ENCODE measurements around the gene POLG. TPM values are rescaled to one million over a fixed set of nuclear protein-coding genes. Genes with fewer than 3 reads are reported as not detected.

POLG gene
- total RNA-seq, 4 donors from 2014 or later: 63.7 to 136 (median 120) TPM

GRCh38 chr15:89322822-89323221, 11.8 kb downstream of the POLG start:
- H3K9me3 ChIP-seq: no peaks in the 10 kb centered on the region
- no peak for TF ChIP-seq CTCF (IDR thresholded peaks at IDR 0.05)

DNA sequence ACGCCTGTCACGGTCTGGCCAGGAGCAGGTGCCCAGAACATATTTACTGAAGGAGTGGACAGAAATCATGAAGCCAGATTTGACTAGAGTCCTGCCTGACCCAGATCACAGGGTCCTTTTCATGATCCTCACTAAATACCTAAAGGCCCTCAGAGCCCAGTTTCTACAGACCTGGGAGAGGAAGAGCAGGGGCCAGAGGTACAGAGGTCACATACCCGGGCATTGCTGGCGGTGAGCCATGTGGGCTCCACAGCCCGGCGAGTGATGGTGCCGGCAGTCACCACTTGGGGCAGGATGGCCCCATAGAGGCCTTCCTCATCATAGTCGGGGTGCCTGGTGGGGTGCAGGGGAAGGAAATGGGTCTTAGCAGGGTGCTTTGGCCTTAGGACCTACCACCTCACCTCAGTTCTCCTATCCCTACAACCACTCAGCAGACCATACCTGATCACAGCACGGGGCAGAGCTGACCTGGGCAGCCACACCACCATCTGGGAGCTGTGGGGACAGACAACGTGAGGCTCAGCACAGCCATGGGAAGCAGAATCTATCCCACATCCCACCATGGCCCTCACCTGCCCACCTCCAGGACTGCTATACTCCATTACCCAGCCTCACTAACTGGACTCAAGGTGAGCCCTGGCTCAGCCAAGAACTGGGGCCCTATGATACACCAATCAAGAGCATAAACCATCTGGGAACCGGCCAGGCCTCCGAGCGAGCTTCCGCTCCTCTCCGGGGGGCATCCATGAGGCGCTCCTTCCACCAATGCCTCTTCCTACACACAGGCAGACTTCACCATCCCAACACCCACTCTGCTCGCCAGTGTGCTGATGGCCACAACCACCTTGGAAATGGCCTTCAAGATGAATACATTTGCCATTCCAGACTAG, 12.9 kb downstream of the POLG start:
- peaks cover 0 to 98% (median 5%) of the 10 kb centered on the region in 3 donors for H3K36me3 ChIP-seq
- peak overlapping the region in 1 of 4 donors; percentile 19 for H3K27ac ChIP-seq
- peak in 1 of 3 donors; percentile 69 for DNase-seq

More at GRCh38 chr15:89322822-89323221, 11.8 kb downstream of the POLG start:
- no peak overlapping the region for H3K4me3 ChIP-seq
- H3K27me3 ChIP-seq: no peaks in the 10 kb centered on the region
- DNase-seq: no peak
- peaks cover 0 to 97% (median 5%) of the 10 kb centered on the region in 3 donors for H3K36me3 ChIP-seq
- no peak overlapping the region for H3K27ac ChIP-seq
- H3K4me1 ChIP-seq: peaks cover 0 to 8% (median 0%) of the 10 kb centered on the region in 4 donors

GRCh38 chr15:89320200-89320599, 14.4 kb downstream of the POLG start:
- Histone ChIP-seq H3K36me3 (peaks cover 0 to 98% (median 0%) of the 10 kb centered on the region in 3 donors), H3K4me1 (peaks cover 0 to 8% (median 0%) of the 10 kb centered on the region in 4 donors)
- no peak for TF ChIP-seq CTCF (IDR thresholded peaks at IDR 0.05)
- TF ChIP-seq POLR2A (IDR thresholded peaks at IDR 0.05): no peak

More for the DNA sequence above, 12.9 kb downstream of the POLG start:
- Histone ChIP-seq H3K4me3 (no peak overlapping the region), H3K9me3 (no peaks in the 10 kb centered on the region), H3K27me3 (no peaks in the 10 kb centered on the region), H3K4me1 (peaks cover 0 to 8% (median 0%) of the 10 kb centered on the region in 4 donors)
- TF ChIP-seq POLR2A (IDR thresholded peaks at IDR 0.05): no peak
- peak in 3 of 6 experiments; percentile 23 to 39 (median 35) for TF ChIP-seq CTCF (IDR thresholded peaks at IDR 0.05)

DNA sequence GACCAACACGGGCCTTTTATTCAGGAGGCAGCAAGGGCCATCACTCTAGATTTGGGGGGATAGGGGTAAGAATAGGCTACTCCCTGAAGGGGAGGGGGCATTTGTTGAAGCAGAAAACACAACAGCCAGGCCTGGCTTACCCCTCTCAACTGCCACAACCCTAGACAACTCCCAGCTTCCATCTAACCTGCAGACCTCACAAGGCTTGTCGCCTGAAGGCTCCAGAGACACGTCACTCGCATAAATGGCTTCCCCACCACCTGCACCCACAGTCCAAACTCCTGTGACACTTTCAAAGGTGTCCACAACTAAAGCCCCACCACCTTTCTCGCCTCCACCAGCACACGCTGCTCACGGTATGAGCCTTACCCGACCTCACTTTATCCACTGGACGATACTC, 14.9 kb downstream of the POLG start:
- Histone ChIP-seq H3K9me3 (no peaks in the 10 kb centered on the region), H3K27ac (no peak overlapping the region), H3K4me3 (no peak overlapping the region), H3K27me3 (no peaks in the 10 kb centered on the region), H3K4me1 (peaks cover 0 to 8% (median 0%) of the 10 kb centered on the region in 4 donors), H3K36me3 (peaks cover 0 to 100% (median 0%) of the 10 kb centered on the region in 3 donors)
- TF ChIP-seq CTCF (IDR thresholded peaks at IDR 0.05) (no peak), POLR2A (IDR thresholded peaks at IDR 0.05) (no peak)
- no peak for DNase-seq

More at GRCh38 chr15:89320200-89320599, 14.4 kb downstream of the POLG start:
- H3K27ac ChIP-seq: no peak overlapping the region
- no peaks in the 10 kb centered on the region for H3K9me3 ChIP-seq
- H3K4me3 ChIP-seq: no peak overlapping the region
- no peaks in the 10 kb centered on the region for H3K27me3 ChIP-seq
- no peak for DNase-seq

GRCh38 chr15:89317186-89317720, 17.4 kb downstream of the POLG start:
- TF ChIP-seq POLR2A (IDR thresholded peaks at IDR 0.05): no peak
- TF ChIP-seq CTCF (IDR thresholded peaks at IDR 0.05): no peak
- H3K36me3 ChIP-seq: peaks cover 0 to 78% (median 0%) of the 10 kb centered on the region in 3 donors
- peaks cover 0 to 8% (median 0%) of the 10 kb centered on the region in 4 donors for H3K4me1 ChIP-seq

More at GRCh38 chr15:89317186-89317720, 17.4 kb downstream of the POLG start:
- DNase-seq: no peak
- H3K9me3 ChIP-seq: no peaks in the 10 kb centered on the region
- no peaks in the 10 kb centered on the region for H3K27me3 ChIP-seq
- H3K4me3 ChIP-seq: no peak overlapping the region
- H3K27ac ChIP-seq: no peak overlapping the region

Data from Peyer's patch (tissue), 4 donors.